ENCODE results near the gene GRP. TPM values are rescaled to one million over a fixed set of nuclear protein-coding genes. Genes with fewer than 3 reads are reported as not detected.

Gene GRP
- total and polyA plus RNA-seq, 2 of the 4 experiments (the other 2 are of a cell fraction) = not detected

GRCh38 chr18:59265974-59266369 lies 46.0 kb downstream of the GRP start:
- DNase-seq (no peak), ATAC-seq (ENCODE audit: low read depth) (no peak)
- H4K91ac ChIP-seq (ENCODE audit: insufficient read depth, low read depth, low read length) = no peak overlapping the region
- no peak overlapping the region for H2AK5ac ChIP-seq (ENCODE audit: low read depth, low read length)
- dilution Hi-C loops (cut with HindIII; ENCODE audit: low sequenced_read_pairs, unreplicated experiment) (no loop called here), intact Hi-C loops (cut with micrococcal nuclease) (no loop called here), in situ Hi-C loops (cut with MboI; ENCODE audit: low sequenced_read_pairs) (no loop called here)
- ChIA-PET POLR2A (ENCODE audit: unreplicated experiment) (no interaction called here), CTCF (no interaction called here)
- H3K14ac ChIP-seq (replicated peaks; ENCODE audit: low read depth, low read length) = no peak overlapping the region
- H3K56ac ChIP-seq (ENCODE audit: extremely low read depth, insufficient read depth, low read length) = no peak overlapping the region
- H2AFZ ChIP-seq (replicated peaks; ENCODE audit: low read length, poor library complexity) = no peak overlapping the region
- no peak overlapping the region for H3K4ac ChIP-seq (ENCODE audit: low read depth, low read length)
- peaks cover 18% of the 10 kb centered on the region; the same call in 1 of the 2 replicates for H3K9me3 ChIP-seq (ENCODE audit: control insufficient read depth, insufficient read depth, low read length)
- BruUV-seq (replicated peaks) = no TSS peak
- no peaks in the 10 kb centered on the region for H3K79me1 ChIP-seq (ENCODE audit: low read depth in 1 of 2, low read length in 2 of 2)
- no peak overlapping the region for H3K23ac ChIP-seq (ENCODE audit: low read depth, low read length)
- H3K27ac ChIP-seq (ENCODE audit: insufficient read depth, low read length) = no peak overlapping the region
- no peak overlapping the region for H3K18ac ChIP-seq (ENCODE audit: low read depth, low read length)
- H3K4me1 ChIP-seq (ENCODE audit: control insufficient read depth, insufficient read depth, low read length) = no peaks in the 10 kb centered on the region
- no peak overlapping the region for H2BK120ac ChIP-seq (ENCODE audit: low read depth, low read length)
- H4K20me1 ChIP-seq (ENCODE audit: insufficient read depth, low read length) = peaks cover 2% of the 10 kb centered on the region; the same call in 1 of the 2 replicates
- no peak overlapping the region for H3K4me3 ChIP-seq (ENCODE audit: insufficient read depth, low read depth, low read length)
- H3K36me3 ChIP-seq (ENCODE audit: control insufficient read depth, insufficient read depth, low read length) = no peaks in the 10 kb centered on the region
- WGBS, 2 experiments (ENCODE audit: extremely low coverage in 2 of 2, insufficient read length in 1 of 2) = 0% methylated on average over 1 of the region's 12 CpGs; no CpG with 5 or more reads in 1 of the 2 experiments
- TF ChIP-seq ELK1 (IDR thresholded peaks at IDR 0.05; ENCODE audit: borderline replicate concordance, low read depth, low read length) = no peak
- no peak for TF ChIP-seq BHLHE40 (IDR thresholded peaks at IDR 0.05; ENCODE audit: low read depth, low read length)
- TF ChIP-seq SMC3 (IDR thresholded peaks at IDR 0.05; ENCODE audit: low read depth, low read length) = no peak
- TF ChIP-seq RFX5 (IDR thresholded peaks at IDR 0.05; ENCODE audit: low read depth, low read length) = no peak
- TF ChIP-seq RAD21 (IDR thresholded peaks at IDR 0.05; ENCODE audit: low read length) = no peak
- no peak for TF ChIP-seq RCOR1 (IDR thresholded peaks at IDR 0.05; ENCODE audit: insufficient replicate concordance, low read length)
- no peak for TF ChIP-seq MAFK (IDR thresholded peaks at IDR 0.05; ENCODE audit: low read depth, low read length)
- no peak for TF ChIP-seq CEBPB (IDR thresholded peaks at IDR 0.05; ENCODE audit: low read depth, low read length)
- no peak for TF ChIP-seq CHD1 (IDR thresholded peaks at IDR 0.05; ENCODE audit: low read depth, low read length)
- TF ChIP-seq NFE2L2 (IDR thresholded peaks at IDR 0.05; ENCODE audit: low read depth, low read length) = no peak
- TF ChIP-seq, protein P1, sequence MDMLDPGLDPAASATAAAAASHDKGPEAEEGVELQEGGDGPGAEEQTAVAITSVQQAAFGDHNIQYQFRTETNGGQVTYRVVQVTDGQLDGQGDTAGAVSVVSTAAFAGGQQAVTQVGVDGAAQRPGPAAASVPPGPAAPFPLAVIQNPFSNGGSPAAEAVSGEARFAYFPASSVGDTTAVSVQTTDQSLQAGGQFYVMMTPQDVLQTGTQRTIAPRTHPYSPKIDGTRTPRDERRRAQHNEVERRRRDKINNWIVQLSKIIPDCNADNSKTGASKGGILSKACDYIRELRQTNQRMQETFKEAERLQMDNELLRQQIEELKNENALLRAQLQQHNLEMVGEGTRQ (IDR thresholded peaks at IDR 0.05; ENCODE audit: low read depth, low read length) = no peak
- TF ChIP-seq POLR2A (IDR thresholded peaks at IDR 0.05; ENCODE audit: low read depth, low read length) = no peak
- no peak for TF ChIP-seq MXI1 (IDR thresholded peaks at IDR 0.05; ENCODE audit: borderline replicate concordance, low read depth, low read length)
- TF ChIP-seq FOS (IDR thresholded peaks at IDR 0.05; ENCODE audit: low read depth, low read length) = no peak
- TF ChIP-seq, protein P2, sequence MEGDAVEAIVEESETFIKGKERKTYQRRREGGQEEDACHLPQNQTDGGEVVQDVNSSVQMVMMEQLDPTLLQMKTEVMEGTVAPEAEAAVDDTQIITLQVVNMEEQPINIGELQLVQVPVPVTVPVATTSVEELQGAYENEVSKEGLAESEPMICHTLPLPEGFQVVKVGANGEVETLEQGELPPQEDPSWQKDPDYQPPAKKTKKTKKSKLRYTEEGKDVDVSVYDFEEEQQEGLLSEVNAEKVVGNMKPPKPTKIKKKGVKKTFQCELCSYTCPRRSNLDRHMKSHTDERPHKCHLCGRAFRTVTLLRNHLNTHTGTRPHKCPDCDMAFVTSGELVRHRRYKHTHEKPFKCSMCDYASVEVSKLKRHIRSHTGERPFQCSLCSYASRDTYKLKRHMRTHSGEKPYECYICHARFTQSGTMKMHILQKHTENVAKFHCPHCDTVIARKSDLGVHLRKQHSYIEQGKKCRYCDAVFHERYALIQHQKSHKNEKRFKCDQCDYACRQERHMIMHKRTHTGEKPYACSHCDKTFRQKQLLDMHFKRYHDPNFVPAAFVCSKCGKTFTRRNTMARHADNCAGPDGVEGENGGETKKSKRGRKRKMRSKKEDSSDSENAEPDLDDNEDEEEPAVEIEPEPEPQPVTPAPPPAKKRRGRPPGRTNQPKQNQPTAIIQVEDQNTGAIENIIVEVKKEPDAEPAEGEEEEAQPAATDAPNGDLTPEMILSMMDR (conservative IDR thresholded peaks at IDR 0.05; ENCODE audit: low read depth, low read length) = no peak
- no peak for TF ChIP-seq MAZ (IDR thresholded peaks at IDR 0.05; ENCODE audit: borderline replicate concordance, low read depth, low read length)
- H3K9me1 ChIP-seq (ENCODE audit: insufficient read depth, low read length) = no peaks in the 10 kb centered on the region
- no peak overlapping the region for H2AK9ac ChIP-seq (replicated peaks; ENCODE audit: low read depth, low read length, poor library complexity)
- H2BK15ac ChIP-seq (ENCODE audit: low read depth, low read length) = no peak overlapping the region
- H2BK5ac ChIP-seq (ENCODE audit: low read depth, low read length, poor library complexity, severe bottlenecking) = no peak overlapping the region
- peaks cover 79% of the 10 kb centered on the region for H3K27me3 ChIP-seq (ENCODE audit: control insufficient read depth, insufficient read depth, low read length)
- H3K9ac ChIP-seq (ENCODE audit: low read depth, low read length) = no peak overlapping the region
- no peak overlapping the region for H4K8ac ChIP-seq (ENCODE audit: low read depth in 2 of 2, low read length in 2 of 2)
- H4K5ac ChIP-seq (ENCODE audit: low read depth, low read length) = no peak overlapping the region
- H2BK20ac ChIP-seq (ENCODE audit: low read depth, low read length) = no peak overlapping the region
- no peak overlapping the region for H3K4me2 ChIP-seq (ENCODE audit: low read depth, low read length)
